Islet of Langerhans (tissue), 1 donor: ENCODE measurements around the gene NXT1.
"Not testable (repeated sequence)": the region's sequence is repeated elsewhere in the genome, so short reads cannot be mapped to it uniquely, and the experiment has no call there.

Experiments used
- FAIRE-seq: peaks from one replicate; lab custom pipeline; 2011; peaks lifted over from hg19 to GRCh38; lab: Jason Lieb, UNC

Gene NXT1

GRCh38 chr20:23331450-23332350 is 18.9 kb upstream of the NXT1 start:
- no peak for FAIRE-seq

DNA sequence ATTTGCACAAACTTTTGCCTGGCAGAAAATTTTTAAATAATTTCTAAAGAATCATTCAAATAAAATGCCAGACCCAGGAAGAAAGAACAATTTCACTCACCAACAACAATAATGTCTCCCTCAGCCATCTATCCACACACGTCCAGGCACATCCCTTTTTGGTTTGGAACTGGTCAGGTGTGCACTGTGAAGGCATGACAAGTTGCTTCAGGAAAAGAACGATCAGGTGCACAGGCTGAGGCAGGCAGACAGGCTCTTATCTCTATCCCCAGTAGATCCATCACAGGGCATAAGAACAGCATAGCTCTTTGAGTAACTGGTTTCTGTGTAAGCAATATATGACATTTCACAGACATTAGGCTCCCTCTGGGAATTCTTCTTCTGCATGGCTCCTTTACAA is 18.1 kb upstream of the NXT1 start:
- FAIRE-seq: no peak

- FAIRE-seq: no peak
Observed at GRCh38 chr20:23334111-23334510, 16.5 kb upstream of the NXT1 start.

- no peak for FAIRE-seq
Observed at GRCh38 chr20:23335521-23335920, 15.1 kb upstream of the NXT1 start.

DNA sequence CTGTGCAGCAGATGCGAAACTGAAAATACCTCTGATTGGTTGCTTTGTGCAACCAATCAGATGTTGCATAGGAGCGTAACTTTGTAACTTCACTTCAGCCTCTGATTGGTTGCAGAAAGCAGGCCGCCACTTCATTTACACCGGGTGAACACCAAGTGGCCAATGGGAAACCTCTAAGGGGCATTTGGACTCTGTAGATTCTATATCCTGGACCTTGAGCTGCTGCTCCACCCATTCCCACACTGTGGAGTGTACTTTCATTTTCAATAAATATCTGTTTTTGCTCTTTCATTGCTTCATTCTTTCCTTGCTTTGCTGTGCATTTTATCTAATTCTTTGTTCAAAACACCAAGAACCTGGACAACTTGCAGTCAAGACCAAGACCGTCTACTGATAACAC is 14.1 kb upstream of the NXT1 start:
- FAIRE-seq: no peak

DNA sequence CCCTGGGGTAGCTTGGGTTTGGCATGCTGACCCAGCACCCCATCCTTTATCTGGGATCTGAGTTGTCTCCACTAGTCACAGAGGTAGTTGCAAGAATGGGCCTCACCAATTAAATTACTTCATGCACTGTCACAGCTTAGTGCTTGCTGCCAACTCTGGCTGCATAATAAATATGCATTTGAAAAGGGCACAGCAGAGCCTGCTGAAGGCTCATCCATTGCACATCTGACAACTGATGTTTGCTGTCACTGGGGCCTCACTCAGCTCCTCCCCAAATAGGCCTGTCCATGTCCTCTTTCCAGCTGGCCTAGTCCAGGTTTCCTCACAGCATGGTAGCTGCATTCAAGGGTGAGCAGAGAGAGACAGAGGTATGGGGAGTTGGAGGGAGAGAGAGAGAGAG is 13.3 kb upstream of the NXT1 start:
- no peak for FAIRE-seq

- no peak for FAIRE-seq
Observed at GRCh38 chr20:23339986-23340385, 10.6 kb upstream of the NXT1 start.

- peak; percentile 17 for FAIRE-seq
Observed at GRCh38 chr20:23340524-23340923, 10.1 kb upstream of the NXT1 start.

DNA sequence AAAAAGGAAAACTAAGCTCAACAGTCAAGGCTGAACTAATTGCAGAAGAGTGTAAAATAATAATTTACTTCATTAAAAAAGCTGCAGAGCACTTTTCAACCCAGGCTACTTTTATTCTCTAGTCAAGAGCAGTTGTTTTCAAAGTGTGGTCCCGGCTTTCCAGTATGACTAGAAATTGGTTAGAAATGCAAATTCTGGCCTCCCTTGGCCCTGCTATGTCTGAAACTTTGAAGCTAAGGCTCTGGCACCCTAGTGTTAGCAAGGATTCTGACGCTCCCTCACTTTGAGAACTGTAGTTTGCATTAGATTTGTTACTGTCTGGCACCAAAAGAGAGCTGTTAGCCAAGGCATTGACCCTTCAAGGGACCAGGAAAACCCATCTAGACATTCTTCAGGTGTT is 9.5 kb upstream of the NXT1 start:
- no peak for FAIRE-seq

DNA sequence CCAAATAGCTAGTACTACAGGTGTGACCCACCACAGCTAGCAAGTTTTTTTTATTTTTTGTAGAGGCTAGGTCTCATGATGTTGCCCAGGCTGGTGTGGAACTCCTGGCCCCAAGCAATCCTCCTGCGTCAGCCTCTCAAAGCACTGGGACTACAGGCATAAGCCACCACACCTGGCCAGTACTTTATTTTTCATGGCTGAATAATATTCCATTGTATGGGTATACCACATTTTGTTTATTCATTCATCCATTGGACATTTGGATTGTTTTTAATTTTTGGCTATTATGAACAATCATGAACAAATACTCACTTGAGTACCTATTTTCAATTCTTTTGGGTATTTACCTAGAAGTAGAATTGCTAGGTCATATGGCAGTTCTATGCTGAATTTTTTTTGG is 7.0 kb upstream of the NXT1 start:
- no peak for FAIRE-seq

GRCh38 chr20:23344336-23344735 is 6.3 kb upstream of the NXT1 start:
- FAIRE-seq: no peak

DNA sequence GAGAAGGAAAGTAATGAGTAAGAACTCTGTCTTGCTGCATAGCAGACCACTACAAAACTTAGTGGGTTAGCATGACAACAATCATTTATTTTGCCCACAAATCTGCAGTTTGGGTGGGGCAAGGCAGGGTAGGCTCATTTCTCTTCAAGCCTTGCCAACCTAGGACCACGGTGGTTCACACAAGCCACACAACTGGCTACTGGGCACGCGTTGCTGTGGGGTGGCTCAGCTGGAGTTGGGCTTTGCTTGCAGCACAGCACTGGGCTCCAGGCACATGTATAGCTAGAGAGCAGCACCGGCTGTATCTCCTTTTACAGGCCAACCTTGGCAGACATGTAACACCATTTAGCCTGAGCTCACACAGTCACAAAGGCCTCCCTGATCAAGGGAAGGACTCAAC is 4.6 kb upstream of the NXT1 start:
- no peak for FAIRE-seq

DNA sequence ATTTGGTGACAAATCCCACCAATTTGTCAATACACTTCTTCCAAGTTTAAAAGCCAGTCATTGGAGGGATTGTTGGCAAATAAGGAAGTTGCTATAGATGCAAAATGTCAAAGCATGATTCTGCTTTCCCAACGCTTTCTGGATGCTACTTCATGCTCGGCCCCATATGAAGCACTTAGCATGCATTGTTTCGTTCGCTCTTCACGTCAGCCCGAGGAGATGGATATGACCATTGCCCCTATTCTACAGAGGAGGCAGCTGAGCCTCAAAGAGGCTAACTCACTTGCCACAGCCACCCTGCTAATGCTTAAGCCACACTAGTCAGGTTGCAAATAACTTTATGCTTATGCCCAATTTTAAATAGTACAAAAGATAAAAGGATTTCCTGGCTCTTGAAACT is 2.8 kb upstream of the NXT1 start:
- no peak for FAIRE-seq

- not testable (repeated sequence) for FAIRE-seq
Observed at GRCh38 chr20:23348510-23348909, 2.1 kb upstream of the NXT1 start.

GRCh38 chr20:23349338-23350195 is 1.0 kb upstream of the NXT1 start:
- peak; percentile 43 for FAIRE-seq

- FAIRE-seq: no peak
Observed at GRCh38 chr20:23350904-23351838, 580 bp downstream of the NXT1 start.

DNA sequence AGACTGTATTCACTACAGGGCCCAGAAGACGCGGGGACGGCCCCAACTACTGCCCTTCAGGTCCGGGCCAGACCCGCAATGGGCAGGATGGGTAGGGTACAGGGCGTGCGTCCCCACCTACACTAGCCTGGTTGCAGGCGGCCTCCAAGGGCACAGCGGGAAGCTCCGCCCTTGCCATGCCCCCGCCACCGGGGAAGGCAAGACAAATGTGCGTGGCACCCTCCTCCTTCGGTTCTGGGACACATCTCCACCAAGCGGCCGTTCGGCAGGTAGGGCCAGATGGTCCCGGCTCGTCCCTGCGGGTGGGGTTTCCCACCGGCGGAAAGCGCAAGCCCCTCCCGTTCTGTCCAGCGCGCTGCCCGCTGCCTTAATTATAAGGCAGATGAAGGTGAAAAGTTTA is 5.6 kb downstream of the NXT1 start:
- no peak for FAIRE-seq

DNA sequence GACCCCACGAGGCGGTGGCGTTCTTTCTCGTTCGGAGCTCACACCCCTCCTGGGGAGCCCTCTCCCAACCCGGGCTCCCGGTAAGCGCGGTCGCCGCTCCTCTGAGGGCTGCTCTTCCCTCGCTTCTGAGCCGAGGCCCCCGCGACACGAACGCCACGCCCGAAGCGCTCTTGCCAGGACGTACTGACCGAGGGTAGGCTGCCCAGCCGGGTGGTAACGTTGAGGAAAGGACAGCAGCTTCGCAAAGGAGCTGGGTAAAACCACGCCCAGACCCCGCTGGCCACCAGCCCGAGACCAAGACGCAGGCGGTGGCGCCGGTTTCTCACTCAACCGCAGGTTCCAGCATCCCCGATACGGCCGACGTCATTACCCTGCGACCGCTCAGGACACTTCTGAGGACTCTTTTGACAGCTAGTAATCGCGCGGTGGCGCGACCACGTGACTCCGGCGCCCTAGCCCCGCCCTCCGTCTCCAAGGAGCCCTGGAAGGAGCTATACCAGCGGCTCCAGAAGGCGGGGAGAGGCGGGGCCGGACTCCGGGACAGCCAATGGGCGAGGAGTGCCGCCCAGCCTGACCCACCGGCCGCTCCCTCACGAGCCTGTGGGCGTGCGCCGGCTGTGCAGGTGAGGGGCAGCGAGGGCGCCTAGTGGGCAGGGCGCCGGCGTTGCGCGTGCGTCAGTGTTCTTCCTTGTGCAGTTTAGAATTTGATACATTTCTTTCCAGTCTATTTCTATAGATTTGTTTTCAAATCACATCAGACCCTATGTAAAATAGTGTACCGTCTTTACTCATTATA is 7.4 kb downstream of the NXT1 start:
- peak; percentile 41 for FAIRE-seq

DNA sequence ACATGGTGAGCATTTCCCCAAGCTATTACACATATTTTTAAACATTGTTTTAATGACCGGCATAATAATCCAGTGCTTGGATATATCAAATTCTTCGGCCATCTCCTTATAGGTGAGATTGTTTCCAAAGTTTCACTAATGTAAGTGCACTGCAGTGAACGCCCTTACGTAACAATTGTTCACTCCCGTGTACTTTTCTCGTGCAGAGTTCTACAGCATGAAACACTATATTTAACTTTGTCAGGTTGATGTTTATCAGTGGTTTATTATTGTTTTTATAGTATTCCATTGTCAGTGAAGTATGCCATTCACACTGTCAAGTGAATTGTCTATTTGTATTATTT is 7.9 kb downstream of the NXT1 start:
- FAIRE-seq: no peak

DNA sequence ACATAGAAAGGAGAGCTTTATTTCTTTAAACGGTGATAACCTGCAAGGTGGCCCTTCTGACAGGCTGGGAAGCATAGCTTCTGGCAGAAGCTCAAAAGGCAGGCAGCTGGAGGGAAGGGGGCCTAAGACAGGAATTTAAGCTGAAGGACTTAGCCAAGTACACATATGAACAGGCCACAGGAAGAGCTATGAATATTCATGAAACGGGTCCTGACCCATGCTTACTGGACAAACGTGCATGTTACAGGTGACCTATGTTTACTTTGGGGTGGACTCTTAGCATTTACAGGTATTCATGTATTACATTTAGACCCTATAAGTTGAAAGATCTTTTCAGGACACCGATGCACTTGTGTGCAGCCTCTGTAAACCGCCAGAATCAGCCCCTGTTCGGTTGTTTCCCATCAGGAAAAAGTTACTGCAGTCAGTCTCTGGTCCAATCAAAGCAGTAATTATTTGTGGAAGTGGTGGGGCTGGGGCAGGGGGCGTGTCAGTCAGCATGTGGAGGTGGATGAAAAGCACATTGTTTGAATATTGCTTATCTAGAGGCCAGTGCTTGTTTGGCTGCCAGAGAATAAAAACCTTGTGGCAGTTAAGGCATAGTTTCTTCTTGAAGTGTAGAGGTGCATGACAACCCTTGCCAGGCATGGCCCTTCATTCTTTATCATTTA is 8.5 kb downstream of the NXT1 start:
- no peak for FAIRE-seq

GRCh38 chr20:23360531-23360930 is 9.9 kb downstream of the NXT1 start:
- FAIRE-seq: no peak
